ENCODE data around the gene LOXL1. TPM values are rescaled to one million over a fixed set of nuclear protein-coding genes. Genes with fewer than 3 reads are reported as not detected.

The LOXL1 gene
- total and polyA plus RNA-seq, 2 of the 13 experiments (the other 11 are each of a cell fraction or from before 2014, with no cell fraction given): 0.51 to 1.3 TPM

DNA sequence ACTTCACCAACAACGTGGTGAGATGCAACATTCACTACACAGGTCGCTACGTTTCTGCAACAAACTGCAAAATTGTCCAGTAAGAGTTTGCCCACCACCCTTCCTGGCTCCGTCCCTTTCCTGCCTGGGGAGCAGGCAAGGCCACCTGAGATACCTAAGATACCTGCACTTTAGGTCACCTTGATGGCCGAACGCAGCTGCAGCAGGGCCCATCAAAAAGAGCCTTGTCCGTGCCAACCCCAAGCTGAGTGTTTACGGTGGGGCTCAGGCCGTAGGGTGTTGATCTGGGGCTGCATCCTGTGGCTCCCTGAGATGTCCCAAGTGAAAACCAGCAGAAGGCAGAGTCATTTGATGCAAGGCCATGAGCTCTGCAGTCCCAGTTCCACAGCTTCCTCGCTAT is 23.2 kb downstream of the LOXL1 start (continued):
- TF ChIP-seq ZBED4 (CRISPR knock-in tag; IDR thresholded peaks at IDR 0.05; ENCODE audit: borderline replicate concordance) (no peak), NBN (conservative IDR thresholded peaks at IDR 0.05) (no peak)

GRCh38 chr15:73950479-73950830 is 24.2 kb downstream of the LOXL1 start:
- ATAC-seq (no peak), FAIRE-seq (no peak), DNase-seq (ENCODE audit: low spot score) (no peak)
- peaks cover 9% of the 10 kb centered on the region for H3K4me1 ChIP-seq (ENCODE audit: insufficient read depth, low read length)
- H3K4me2 ChIP-seq (ENCODE audit: low read depth, low read length): no peak overlapping the region
- H3K9ac ChIP-seq (ENCODE audit: insufficient read depth, low read depth, low read length): no peak overlapping the region
- no peaks in the 10 kb centered on the region for H3K9me3 ChIP-seq (ENCODE audit: low read length)
- no peak overlapping the region for H3K4me3 ChIP-seq (replicated peaks in 1 of 3; ENCODE audit: insufficient read depth in 1 of 3, low read depth in 2 of 3, low read length in 3 of 3)
- no peaks in the 10 kb centered on the region for H3K36me3 ChIP-seq (replicated peaks in 1 of 2; ENCODE audit: control insufficient read depth in 1 of 2, insufficient read depth in 2 of 2, low read length in 2 of 2)
- BruUV-seq (replicated peaks): no TSS peak
- POLR2A ChIA-PET: no interaction called here
- H3K79me2 ChIP-seq (ENCODE audit: insufficient read depth, low read length): no peaks in the 10 kb centered on the region
- H3K27ac ChIP-seq (ENCODE audit: extremely low read length, insufficient read depth, low read length): no peak overlapping the region
- in situ Hi-C loops (cut with HindIII; ENCODE audit: extremely low pct_ligation_motif_present, low pct_unique_long_range_greater_than_20kb) (no loop called here), intact Hi-C loops (cut with micrococcal nuclease; ENCODE audit: unreplicated experiment) (no loop called here)
- peaks cover 2 to 22% of the 10 kb centered on the region in 2 experiments; a peak in 4 of 5 replicates for H3K27me3 ChIP-seq (ENCODE audit: control insufficient read depth in 1 of 2, insufficient read depth in 2 of 2, low read length in 2 of 2)
- no peak overlapping the region for H2AFZ ChIP-seq (ENCODE audit: low read length)
- CTCF ChIA-PET (ENCODE audit: low intra/inter-chr PET ratio, low total read pairs): interaction anchor here (1.1 to 2.1 kb wide), 2 partner anchors 11 to 13 kb away, joined by 3 to 41 read pairs; no protein-coding TSS in a partner anchor
- H4K20me1 ChIP-seq (ENCODE audit: insufficient read depth, low read length): no peaks in the 10 kb centered on the region
- no peak for TF ChIP-seq SIX1 (CRISPR knock-in tag; IDR thresholded peaks at IDR 0.05; ENCODE audit: borderline replicate concordance)
- no peak for TF ChIP-seq ZNF451 (CRISPR knock-in tag; IDR thresholded peaks at IDR 0.05)
- no peak for TF ChIP-seq ZUFSP (CRISPR knock-in tag; IDR thresholded peaks at IDR 0.05; ENCODE audit: borderline replicate concordance)
- TF ChIP-seq ZBTB21 (CRISPR knock-in tag; IDR thresholded peaks at IDR 0.05): no peak
- no peak for TF ChIP-seq ZBTB7A (CRISPR knock-in tag; IDR thresholded peaks at IDR 0.05)
- TF ChIP-seq PHF20 (CRISPR knock-in tag; IDR thresholded peaks at IDR 0.05): no peak
- TF ChIP-seq ZNF672 (CRISPR knock-in tag; IDR thresholded peaks at IDR 0.05): no peak
- TF ChIP-seq TFDP1 (CRISPR knock-in tag; IDR thresholded peaks at IDR 0.05; ENCODE audit: borderline replicate concordance): no peak
- no peak for TF ChIP-seq ZNF468 (CRISPR knock-in tag; IDR thresholded peaks at IDR 0.05)
- TF ChIP-seq HIVEP1 (CRISPR knock-in tag; IDR thresholded peaks at IDR 0.05): no peak
- TF ChIP-seq ATF7 (IDR thresholded peaks at IDR 0.05): no peak
- no peak for TF ChIP-seq ATF7 (CRISPR knock-in tag; IDR thresholded peaks at IDR 0.05)
- TF ChIP-seq KLF9 (CRISPR knock-in tag; IDR thresholded peaks at IDR 0.05; ENCODE audit: low read depth): no peak
- TF ChIP-seq TERF1 (CRISPR knock-in tag; IDR thresholded peaks at IDR 0.05): no peak
- no peak for TF ChIP-seq ONECUT2 (CRISPR knock-in tag; IDR thresholded peaks at IDR 0.05)
- no peak for TF ChIP-seq ZNF737 (CRISPR knock-in tag; IDR thresholded peaks at IDR 0.05; ENCODE audit: borderline replicate concordance)
